Muscle layer of duodenum (tissue), 2 donors: ENCODE data around the gene PRKG1.

Experiments
- H3K27ac ChIP-seq: one replicate; pipeline ENCODE4 v1.7.0; 2013; ENCODE audit warnings: mild to moderate bottlenecking, low read length
- H3K27me3 ChIP-seq: one replicate; pipeline ENCODE4 v1.7.0; 2013; ENCODE audit warnings: low read depth, mild to moderate bottlenecking, control low read depth, low read length
- H3K36me3 ChIP-seq, 2 donors: one replicate each; pipeline ENCODE4 v1.7.0; 2013; ENCODE audit warnings: low read length in 2 of 2, control low read depth in 1 of 2, mild to moderate bottlenecking in 1 of 2; ENCODE audit not compliant: insufficient read depth in 2 of 2, control insufficient read depth in 1 of 2
- H3K4me1 ChIP-seq, 2 donors: one replicate each; pipeline ENCODE4 v1.7.0; 2013; ENCODE audit warnings: low read length in 2 of 2, mild to moderate bottlenecking in 2 of 2, control low read depth in 1 of 2, moderate library complexity in 1 of 2; ENCODE audit not compliant: insufficient read depth in 2 of 2, control insufficient read depth in 1 of 2
- H3K4me3 ChIP-seq, 2 donors: one replicate each; pipeline ENCODE4 v1.7.0; 2013; ENCODE audit warnings: low read length in 2 of 2, low read depth in 1 of 2, mild to moderate bottlenecking in 1 of 2
- H3K9me3 ChIP-seq, 2 donors: one replicate each; pipeline ENCODE4 v1.7.0; 2013; ENCODE audit warnings: low read length in 2 of 2, control low read depth in 1 of 2, mild to moderate bottlenecking in 1 of 2; ENCODE audit not compliant: control insufficient read depth in 1 of 2
- donor health status: healthy.

The PRKG1 gene

GRCh38 chr10:51980752-51981151, 906.5 kb downstream of the PRKG1 start:
- no peak overlapping the region for H3K4me3 ChIP-seq
- no peaks in the 10 kb centered on the region for H3K9me3 ChIP-seq
- no peak overlapping the region for H3K27ac ChIP-seq
- H3K27me3 ChIP-seq = no peaks in the 10 kb centered on the region
- no peaks in the 10 kb centered on the region for H3K36me3 ChIP-seq
- H3K4me1 ChIP-seq = no peaks in the 10 kb centered on the region

- H3K36me3 ChIP-seq = no peaks in the 10 kb centered on the region
- no peak overlapping the region for H3K4me3 ChIP-seq
- no peaks in the 10 kb centered on the region for H3K9me3 ChIP-seq
- H3K27me3 ChIP-seq = no peaks in the 10 kb centered on the region
- no peaks in the 10 kb centered on the region for H3K4me1 ChIP-seq
- H3K27ac ChIP-seq = no peak overlapping the region
Measured at GRCh38 chr10:51981731-51982130, 907.4 kb downstream of the PRKG1 start.

- Histone ChIP-seq H3K27me3 (no peaks in the 10 kb centered on the region), H3K4me3 (no peak overlapping the region), H3K36me3 (no peaks in the 10 kb centered on the region), H3K4me1 (no peaks in the 10 kb centered on the region), H3K27ac (no peak overlapping the region), H3K9me3 (no peaks in the 10 kb centered on the region)
Measured at GRCh38 chr10:51983481-51983880, 909.2 kb downstream of the PRKG1 start.

- H3K27ac ChIP-seq = no peak overlapping the region
- H3K9me3 ChIP-seq = no peaks in the 10 kb centered on the region
- no peaks in the 10 kb centered on the region for H3K27me3 ChIP-seq
- no peaks in the 10 kb centered on the region for H3K4me1 ChIP-seq
- H3K36me3 ChIP-seq = no peaks in the 10 kb centered on the region
- no peak overlapping the region for H3K4me3 ChIP-seq
Measured at GRCh38 chr10:51985336-51985735, 911.0 kb downstream of the PRKG1 start.

- Histone ChIP-seq H3K4me3 (no peak overlapping the region), H3K4me1 (no peaks in the 10 kb centered on the region), H3K9me3 (no peaks in the 10 kb centered on the region), H3K27me3 (no peaks in the 10 kb centered on the region), H3K36me3 (no peaks in the 10 kb centered on the region), H3K27ac (no peak overlapping the region)
Measured at GRCh38 chr10:51986516-51986915, 912.2 kb downstream of the PRKG1 start.

- H3K4me3 ChIP-seq = no peak overlapping the region
- no peaks in the 10 kb centered on the region for H3K27me3 ChIP-seq
- H3K27ac ChIP-seq = no peak overlapping the region
- no peaks in the 10 kb centered on the region for H3K4me1 ChIP-seq
- no peaks in the 10 kb centered on the region for H3K36me3 ChIP-seq
- no peaks in the 10 kb centered on the region for H3K9me3 ChIP-seq
Measured at GRCh38 chr10:51993475-51993874, 919.2 kb downstream of the PRKG1 start.

- Histone ChIP-seq H3K27me3 (no peaks in the 10 kb centered on the region), H3K4me3 (no peak overlapping the region), H3K9me3 (no peaks in the 10 kb centered on the region), H3K4me1 (peaks cover 0 to 8% of the 10 kb centered on the region in 2 donors), H3K27ac (no peak overlapping the region), H3K36me3 (no peaks in the 10 kb centered on the region)
Measured at GRCh38 chr10:51999096-51999495, 924.8 kb downstream of the PRKG1 start.

- H3K4me1 ChIP-seq = peaks cover 0 to 8% of the 10 kb centered on the region in 2 donors
- H3K27me3 ChIP-seq = no peaks in the 10 kb centered on the region
- no peak overlapping the region for H3K4me3 ChIP-seq
- no peak overlapping the region for H3K27ac ChIP-seq
- H3K36me3 ChIP-seq = no peaks in the 10 kb centered on the region
- H3K9me3 ChIP-seq = no peaks in the 10 kb centered on the region
Measured at GRCh38 chr10:52004342-52004949, 930.2 kb downstream of the PRKG1 start.

- no peak overlapping the region for H3K27ac ChIP-seq
- H3K9me3 ChIP-seq = no peaks in the 10 kb centered on the region
- no peaks in the 10 kb centered on the region for H3K36me3 ChIP-seq
- H3K4me1 ChIP-seq = peaks cover 0 to 12% of the 10 kb centered on the region in 2 donors
- H3K27me3 ChIP-seq = no peaks in the 10 kb centered on the region
- no peak overlapping the region for H3K4me3 ChIP-seq
Measured at GRCh38 chr10:52007091-52007490, 932.8 kb downstream of the PRKG1 start.

- Histone ChIP-seq H3K9me3 (no peaks in the 10 kb centered on the region), H3K4me1 (peaks cover 0 to 5% of the 10 kb centered on the region in 2 donors), H3K36me3 (no peaks in the 10 kb centered on the region), H3K4me3 (no peak overlapping the region), H3K27me3 (no peaks in the 10 kb centered on the region), H3K27ac (no peak overlapping the region)
Measured at GRCh38 chr10:52011118-52011517, 936.8 kb downstream of the PRKG1 start.

GRCh38 chr10:52019077-52019555, 944.8 kb downstream of the PRKG1 start:
- no peaks in the 10 kb centered on the region for H3K9me3 ChIP-seq
- H3K4me3 ChIP-seq = no peak overlapping the region
- no peaks in the 10 kb centered on the region for H3K36me3 ChIP-seq
- H3K27me3 ChIP-seq = no peaks in the 10 kb centered on the region
- H3K27ac ChIP-seq = no peak overlapping the region
- H3K4me1 ChIP-seq = no peaks in the 10 kb centered on the region

GRCh38 chr10:52019656-52020055, 945.4 kb downstream of the PRKG1 start:
- Histone ChIP-seq H3K4me1 (no peaks in the 10 kb centered on the region), H3K27me3 (no peaks in the 10 kb centered on the region), H3K9me3 (no peaks in the 10 kb centered on the region), H3K4me3 (no peak overlapping the region), H3K27ac (no peak overlapping the region), H3K36me3 (no peaks in the 10 kb centered on the region)
